H1 (cell line): ENCODE results near the gene MYCBP2. TPM values are rescaled to one million over a fixed set of nuclear protein-coding genes. Genes with fewer than 3 reads are reported as not detected.

ENCODE experiments used
- CHD7 ChIP-seq: fragments of 300-600 bp; sonication (generic); IDR thresholded peaks from 2 replicates; pipeline ENCODE4 v1.7.1; 2012; ENCODE audit warnings: low read length, moderate library complexity, mild to moderate bottlenecking, inconsistent platforms; ENCODE audit not compliant: insufficient replicate concordance
- CREB1 ChIP-seq: IDR thresholded peaks from 2 replicates; pipeline ENCODE4 v1.6.1; 2012; ENCODE audit warnings: inconsistent platforms
- E2F6 ChIP-seq: IDR thresholded peaks from 2 replicates; pipeline ENCODE4 v1.6.1; 2012; ENCODE audit warnings: inconsistent platforms
- NANOG ChIP-seq: IDR thresholded peaks from 2 replicates; pipeline ENCODE4 v1.6.1; 2011; ENCODE audit warnings: low read length, low read depth, mild to moderate bottlenecking, inconsistent platforms; ENCODE audit not compliant: insufficient read depth, poor library complexity, severe bottlenecking
- TAF1 ChIP-seq: IDR thresholded peaks from 2 replicates; pipeline ENCODE4 v1.6.1; 2011; ENCODE audit warnings: mild to moderate bottlenecking, low read depth, low read length
- TEAD4 ChIP-seq: IDR thresholded peaks from 2 replicates; pipeline ENCODE4 v1.6.1; 2012; ENCODE audit warnings: low read depth, low read length, inconsistent platforms, mixed read lengths
- polyA plus RNA-seq, 7 experiments: library from polyadenylated mRNA; depleted of rRNA in 3 of 7; stranded (reverse) in 5 of 7; unstranded in 2 of 7; fragments of >200 nt in 5 of 7; fragments of 200-250 nt in 2 of 7; gene quantifications; 1 replicate in 5 of 7; 2 replicates in 1 of 7; 4 replicates in 1 of 7; pipeline versions ENCODE4 v1.2.1 to v1.2.3, GENCODE V29; 2011 to 2013; ENCODE audit warnings: missing spikeins in 2 of 7, mixed read lengths in 2 of 7
- total RNA-seq: library from RNA; stranded (reverse); fragmentation: NEBNext Ultra II Directional; extraction: Animal tissue kit (Norgen Biotek cat#: 25700); gene quantifications from 2 replicates; pipeline ENCODE4 v1.2.1, GENCODE V29; 2021
- TF ChIP-seq, protein P1 (sequence below): IDR thresholded peaks from 2 replicates; pipeline ENCODE4 v1.6.1; 2011; ENCODE audit warnings: low read depth, mild to moderate bottlenecking, low read length; ENCODE audit not compliant: insufficient read depth

The MYCBP2 gene
- total and polyA plus RNA-seq, 2 of the 8 experiments (the other 6 are each of a cell fraction or from before 2014, with no cell fraction given) = 19.0 to 52.1 TPM

GRCh38 chr13:77143431-77143830, 183.5 kb downstream of the MYCBP2 start (continued):
- TF ChIP-seq CHD7 = no peak
- no peak for TF ChIP-seq E2F6
- TF ChIP-seq TEAD4 = no peak
- no peak for TF ChIP-seq CREB1
- TF ChIP-seq TAF1 = no peak
- no peak for TF ChIP-seq NANOG
- TF ChIP-seq, protein P1, sequence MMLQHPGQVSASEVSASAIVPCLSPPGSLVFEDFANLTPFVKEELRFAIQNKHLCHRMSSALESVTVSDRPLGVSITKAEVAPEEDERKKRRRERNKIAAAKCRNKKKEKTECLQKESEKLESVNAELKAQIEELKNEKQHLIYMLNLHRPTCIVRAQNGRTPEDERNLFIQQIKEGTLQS = no peak
